Measurements from ENCODE around the gene SLITRK5. TPM values are rescaled to one million over a fixed set of nuclear protein-coding genes. Genes with fewer than 3 reads are reported as not detected.

Gene SLITRK5
- total RNA-seq, 1 experiment from 2014 or later = 0.16 TPM

DNA sequence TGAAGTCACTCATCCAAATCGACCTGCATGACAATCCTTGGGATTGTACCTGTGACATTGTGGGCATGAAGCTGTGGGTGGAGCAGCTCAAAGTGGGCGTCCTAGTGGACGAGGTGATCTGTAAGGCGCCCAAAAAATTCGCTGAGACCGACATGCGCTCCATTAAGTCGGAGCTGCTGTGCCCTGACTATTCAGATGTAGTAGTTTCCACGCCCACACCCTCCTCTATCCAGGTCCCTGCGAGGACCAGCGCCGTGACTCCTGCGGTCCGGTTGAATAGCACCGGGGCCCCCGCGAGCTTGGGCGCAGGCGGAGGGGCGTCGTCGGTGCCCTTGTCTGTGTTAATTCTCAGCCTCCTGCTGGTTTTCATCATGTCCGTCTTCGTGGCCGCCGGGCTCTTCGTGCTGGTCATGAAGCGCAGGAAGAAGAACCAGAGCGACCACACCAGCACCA, 5.9 kb downstream of the SLITRK5 start:
- CTCF ChIA-PET = interaction anchor here (0.9 kb wide), 1 partner anchor 319 kb away, joined by 3 read pairs; no protein-coding TSS in a partner anchor
- BruUV-seq (replicated peaks) = no TSS peak

DNA sequence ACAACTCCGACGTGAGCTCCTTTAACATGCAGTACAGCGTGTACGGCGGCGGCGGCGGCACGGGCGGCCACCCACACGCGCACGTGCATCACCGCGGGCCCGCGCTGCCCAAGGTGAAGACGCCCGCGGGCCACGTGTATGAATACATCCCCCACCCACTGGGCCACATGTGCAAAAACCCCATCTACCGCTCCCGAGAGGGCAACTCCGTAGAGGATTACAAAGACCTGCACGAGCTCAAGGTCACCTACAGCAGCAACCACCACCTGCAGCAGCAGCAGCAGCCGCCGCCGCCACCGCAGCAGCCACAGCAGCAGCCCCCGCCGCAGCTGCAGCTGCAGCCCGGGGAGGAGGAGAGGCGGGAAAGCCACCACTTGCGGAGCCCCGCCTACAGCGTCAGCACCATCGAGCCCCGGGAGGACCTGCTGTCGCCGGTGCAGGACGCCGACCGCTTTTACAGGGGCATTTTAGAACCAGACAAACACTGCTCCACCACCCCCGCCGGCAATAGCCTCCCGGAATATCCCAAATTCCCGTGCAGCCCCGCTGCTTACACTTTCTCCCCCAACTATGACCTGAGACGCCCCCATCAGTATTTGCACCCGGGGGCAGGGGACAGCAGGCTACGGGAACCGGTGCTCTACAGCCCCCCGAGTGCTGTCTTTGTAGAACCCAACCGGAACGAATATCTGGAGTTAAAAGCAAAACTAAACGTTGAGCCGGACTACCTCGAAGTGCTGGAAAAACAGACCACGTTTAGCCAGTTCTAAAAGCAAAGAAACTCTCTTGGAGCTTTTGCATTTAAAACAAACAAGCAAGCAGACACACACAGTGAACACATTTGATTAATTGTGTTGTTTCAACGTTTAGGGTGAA, 6.6 kb downstream of the SLITRK5 start:
- H3K27ac Mint-ChIP-seq (ENCODE audit: low read depth, unreplicated experiment) = no peak overlapping the region
- no peaks in the 10 kb centered on the region for H3K27me3 Mint-ChIP-seq (ENCODE audit: insufficient read depth, unreplicated experiment)
- H3K36me3 Mint-ChIP-seq (ENCODE audit: insufficient read depth, unreplicated experiment) = peaks cover 4% of the 10 kb centered on the region
- BruUV-seq (replicated peaks) = no TSS peak
- H3K4me1 Mint-ChIP-seq (ENCODE audit: insufficient read depth, unreplicated experiment) = peaks cover 10% of the 10 kb centered on the region
- TF ChIP-seq, protein P1, sequence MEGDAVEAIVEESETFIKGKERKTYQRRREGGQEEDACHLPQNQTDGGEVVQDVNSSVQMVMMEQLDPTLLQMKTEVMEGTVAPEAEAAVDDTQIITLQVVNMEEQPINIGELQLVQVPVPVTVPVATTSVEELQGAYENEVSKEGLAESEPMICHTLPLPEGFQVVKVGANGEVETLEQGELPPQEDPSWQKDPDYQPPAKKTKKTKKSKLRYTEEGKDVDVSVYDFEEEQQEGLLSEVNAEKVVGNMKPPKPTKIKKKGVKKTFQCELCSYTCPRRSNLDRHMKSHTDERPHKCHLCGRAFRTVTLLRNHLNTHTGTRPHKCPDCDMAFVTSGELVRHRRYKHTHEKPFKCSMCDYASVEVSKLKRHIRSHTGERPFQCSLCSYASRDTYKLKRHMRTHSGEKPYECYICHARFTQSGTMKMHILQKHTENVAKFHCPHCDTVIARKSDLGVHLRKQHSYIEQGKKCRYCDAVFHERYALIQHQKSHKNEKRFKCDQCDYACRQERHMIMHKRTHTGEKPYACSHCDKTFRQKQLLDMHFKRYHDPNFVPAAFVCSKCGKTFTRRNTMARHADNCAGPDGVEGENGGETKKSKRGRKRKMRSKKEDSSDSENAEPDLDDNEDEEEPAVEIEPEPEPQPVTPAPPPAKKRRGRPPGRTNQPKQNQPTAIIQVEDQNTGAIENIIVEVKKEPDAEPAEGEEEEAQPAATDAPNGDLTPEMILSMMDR (IDR thresholded peaks at IDR 0.05; ENCODE audit: unreplicated experiment) = no peak
- ChIA-PET CTCF (interaction anchor here (0.6 kb wide), 1 partner anchor 703 kb away, joined by 3 read pairs; no protein-coding TSS in a partner anchor), POLR2A (no interaction called here)
- H3K4me3 Mint-ChIP-seq (ENCODE audit: unreplicated experiment) = peak overlapping the region; percentile 66
- no peak for DNase-seq (ENCODE audit: unreplicated experiment)
- H3K9me3 Mint-ChIP-seq (ENCODE audit: unreplicated experiment) = no peaks in the 10 kb centered on the region
- intact Hi-C loops (cut with micrococcal nuclease) = no loop called here

More for the DNA sequence above, 5.9 kb downstream of the SLITRK5 start:
- H3K4me1 Mint-ChIP-seq (ENCODE audit: insufficient read depth, unreplicated experiment) = peaks cover 10% of the 10 kb centered on the region
- TF ChIP-seq, protein P1 (IDR thresholded peaks at IDR 0.05; ENCODE audit: unreplicated experiment) = no peak
- H3K4me3 Mint-ChIP-seq (ENCODE audit: unreplicated experiment) = peak overlapping the region; percentile 66
- DNase-seq (ENCODE audit: unreplicated experiment) = no peak
- no peak overlapping the region for H3K27ac Mint-ChIP-seq (ENCODE audit: low read depth, unreplicated experiment)
- H3K9me3 Mint-ChIP-seq (ENCODE audit: unreplicated experiment) = no peaks in the 10 kb centered on the region
- peaks cover 6% of the 10 kb centered on the region for H3K36me3 Mint-ChIP-seq (ENCODE audit: insufficient read depth, unreplicated experiment)
- intact Hi-C loops (cut with micrococcal nuclease) = no loop called here
- POLR2A ChIA-PET = no interaction called here
- H3K27me3 Mint-ChIP-seq (ENCODE audit: insufficient read depth, unreplicated experiment) = no peaks in the 10 kb centered on the region

DNA sequence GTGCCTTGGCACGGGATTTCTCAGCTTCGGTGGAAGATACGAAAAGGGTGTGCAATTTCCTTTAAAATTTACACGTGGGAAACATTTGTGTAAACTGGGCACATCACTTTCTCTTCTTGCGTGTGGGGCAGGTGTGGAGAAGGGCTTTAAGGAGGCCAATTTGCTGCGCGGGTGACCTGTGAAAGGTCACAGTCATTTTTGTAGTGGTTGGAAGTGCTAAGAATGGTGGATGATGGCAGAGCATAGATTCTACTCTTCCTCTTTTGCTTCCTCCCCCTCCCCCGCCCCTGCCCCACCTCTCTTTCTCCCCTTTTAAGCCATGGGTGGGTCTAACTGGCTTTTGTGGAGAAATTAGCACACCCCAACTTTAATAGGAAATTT, 7.2 kb downstream of the SLITRK5 start:
- POLR2A ChIA-PET = no interaction called here
- no peaks in the 10 kb centered on the region for H3K9me3 Mint-ChIP-seq (ENCODE audit: unreplicated experiment)
- H3K4me1 Mint-ChIP-seq (ENCODE audit: insufficient read depth, unreplicated experiment) = peaks cover 10% of the 10 kb centered on the region
- TF ChIP-seq, protein P1 (IDR thresholded peaks at IDR 0.05; ENCODE audit: unreplicated experiment) = no peak
- H3K4me3 Mint-ChIP-seq (ENCODE audit: unreplicated experiment) = peak overlapping the region; percentile 66
- CTCF ChIA-PET = interaction anchor here (1.0 kb wide), 1 partner anchor 1388 kb away, joined by 5 read pairs; no protein-coding TSS in a partner anchor
- intact Hi-C loops (cut with micrococcal nuclease) = no loop called here
- H3K27me3 Mint-ChIP-seq (ENCODE audit: insufficient read depth, unreplicated experiment) = no peaks in the 10 kb centered on the region
- no peak overlapping the region for H3K27ac Mint-ChIP-seq (ENCODE audit: low read depth, unreplicated experiment)
- no peak for DNase-seq (ENCODE audit: unreplicated experiment)
- H3K36me3 Mint-ChIP-seq (ENCODE audit: insufficient read depth, unreplicated experiment) = no peaks in the 10 kb centered on the region
- BruUV-seq (replicated peaks) = no TSS peak

DNA sequence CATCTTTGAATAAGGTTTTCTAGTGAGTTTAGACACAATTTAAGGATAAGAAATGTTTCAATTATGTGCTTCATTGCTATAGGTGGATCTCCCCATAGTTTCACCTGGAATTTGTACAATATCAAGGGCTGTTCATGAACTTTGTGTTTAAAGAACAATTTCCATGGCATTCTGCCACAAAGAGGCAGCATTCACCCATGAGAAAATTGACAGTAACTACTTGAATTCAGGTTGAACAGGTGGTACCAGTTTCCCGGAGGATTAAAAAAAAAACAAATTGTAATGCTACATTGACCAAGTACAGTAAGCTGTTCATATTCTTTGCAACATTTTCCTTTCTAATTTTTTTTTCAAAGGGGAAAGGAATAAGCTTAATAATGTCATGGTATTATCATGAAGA, 9.1 kb downstream of the SLITRK5 start:
- ChIA-PET CTCF (interaction anchor here (0.6 to 1.0 kb wide), 16 partner anchors 9 to 1932 kb away, joined by 3 to 6 read pairs (median 3); no protein-coding TSS in a partner anchor), POLR2A (interaction anchor here (1.0 kb wide), 1 partner anchor 1387 kb away, joined by 3 read pairs; no protein-coding TSS in a partner anchor)
- TF ChIP-seq, protein P1 (IDR thresholded peaks at IDR 0.05; ENCODE audit: unreplicated experiment) = peak; percentile 32
- H3K9me3 Mint-ChIP-seq (ENCODE audit: unreplicated experiment) = no peaks in the 10 kb centered on the region
- H3K4me3 Mint-ChIP-seq (ENCODE audit: unreplicated experiment) = no peak overlapping the region
- peak; percentile 63 for DNase-seq (ENCODE audit: unreplicated experiment)
- BruUV-seq (replicated peaks) = no TSS peak
- H3K36me3 Mint-ChIP-seq (ENCODE audit: insufficient read depth, unreplicated experiment) = no peaks in the 10 kb centered on the region
- no peaks in the 10 kb centered on the region for H3K27me3 Mint-ChIP-seq (ENCODE audit: insufficient read depth, unreplicated experiment)
- intact Hi-C loops (cut with micrococcal nuclease) = loop anchor here (1.0 to 10.0 kb wide), 3 partner anchors 315 to 1387 kb away; no protein-coding TSS in a partner anchor
- no peak overlapping the region for H3K27ac Mint-ChIP-seq (ENCODE audit: low read depth, unreplicated experiment)
- H3K4me1 Mint-ChIP-seq (ENCODE audit: insufficient read depth, unreplicated experiment) = peaks cover 15% of the 10 kb centered on the region
